GM19324 (cell line): ENCODE data around the gene CHST15.

Experiments
- ATAC-seq: cut with Tn5 transposase; IDR thresholded peaks from one replicate; pipeline ENCODE4 v1.9.1; 2021; ENCODE audit warnings: mild to moderate bottlenecking, moderate library complexity; ENCODE audit not compliant: unreplicated experiment, low FRiP score

CHST15 gene

DNA sequence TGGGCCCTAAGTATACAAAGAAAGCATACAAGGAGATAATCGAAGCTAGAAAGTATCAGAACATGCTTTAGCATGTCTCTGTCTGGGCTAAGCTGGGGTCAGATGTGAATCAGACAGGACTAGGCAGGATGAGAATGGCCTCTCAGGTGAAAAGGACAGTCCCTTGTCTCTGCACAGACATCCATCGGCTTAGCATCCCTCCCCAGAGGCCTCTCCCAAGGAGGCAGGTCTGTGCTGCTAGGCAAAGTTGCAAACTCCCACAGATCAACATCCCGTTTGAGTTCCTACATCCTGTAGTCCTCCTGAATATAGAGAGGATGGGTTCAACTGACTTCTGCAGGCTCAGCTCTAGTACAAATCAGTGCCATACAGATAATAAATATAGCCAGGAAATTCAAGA is 24.5 kb downstream of the CHST15 start:
- no peak for ATAC-seq

DNA sequence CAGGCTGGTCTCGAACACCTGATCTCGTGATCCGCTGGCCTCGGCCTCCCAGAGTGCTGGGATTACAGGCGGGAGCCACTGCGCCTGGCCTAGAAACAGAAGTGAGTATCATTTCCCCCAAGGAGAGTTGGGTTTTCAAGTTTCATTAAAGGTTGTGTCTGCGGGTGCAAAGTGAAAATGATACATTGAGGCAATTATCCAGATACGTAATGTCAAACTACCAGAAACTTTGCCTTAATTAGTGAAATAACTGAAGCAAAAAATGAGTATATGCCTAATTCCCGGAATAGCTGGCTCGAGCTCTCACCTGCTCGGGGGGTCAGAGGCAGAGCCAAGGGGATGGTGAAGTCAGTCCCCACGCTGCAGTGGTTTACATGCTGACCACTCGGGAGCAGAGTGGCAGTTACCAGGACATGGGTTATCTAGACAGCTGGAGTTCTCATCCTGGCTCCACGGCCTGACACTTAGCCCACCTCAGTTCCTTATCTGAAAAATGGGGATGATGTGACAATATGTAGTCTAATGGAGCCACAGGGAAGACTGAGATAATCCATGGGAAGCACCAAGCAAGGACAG is 25.5 kb downstream of the CHST15 start:
- ATAC-seq: no peak

DNA sequence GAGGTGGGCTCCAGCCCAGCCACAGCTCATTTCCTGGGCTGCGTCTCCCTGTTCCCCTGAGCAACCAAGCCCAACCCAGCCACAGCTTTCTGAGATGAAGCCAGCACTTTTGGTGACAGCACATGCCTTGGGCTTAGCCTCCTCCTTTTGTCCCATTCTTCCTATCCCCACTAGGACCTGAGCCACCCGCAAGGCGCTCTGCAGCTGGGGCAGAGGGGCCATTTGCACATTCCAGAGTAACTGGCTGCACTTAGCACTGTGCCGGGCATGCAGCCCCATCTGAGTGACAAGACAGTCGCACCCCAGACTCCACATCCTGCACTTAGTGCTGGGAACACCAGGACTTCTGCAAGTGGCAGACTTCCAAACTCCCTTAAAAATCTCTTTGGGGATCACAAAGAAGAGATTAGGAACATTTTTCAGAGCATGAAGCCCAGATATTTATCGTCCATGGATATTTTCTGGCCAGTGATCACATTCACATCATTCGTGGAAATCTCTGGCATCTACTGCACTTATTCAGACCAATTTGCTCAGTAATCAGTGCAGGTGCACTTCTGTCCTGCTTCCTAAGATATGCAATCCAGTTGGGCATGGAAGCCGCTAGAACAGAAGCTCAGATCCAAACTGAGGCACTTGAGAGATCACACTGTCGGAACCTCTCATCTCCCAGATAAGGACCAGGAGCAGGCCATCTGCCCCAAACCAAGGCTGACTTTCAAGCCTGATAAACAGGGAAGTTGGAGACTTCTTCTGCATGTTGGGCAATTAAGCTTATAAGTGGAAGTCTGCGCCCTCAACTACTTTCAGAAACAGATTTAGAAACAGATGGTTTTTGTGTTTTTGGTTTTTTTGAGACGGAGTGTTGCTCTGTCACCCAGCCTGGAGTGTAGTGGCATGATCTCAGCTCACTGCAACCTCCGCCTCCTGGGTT is 26.4 kb downstream of the CHST15 start:
- no peak for ATAC-seq

DNA sequence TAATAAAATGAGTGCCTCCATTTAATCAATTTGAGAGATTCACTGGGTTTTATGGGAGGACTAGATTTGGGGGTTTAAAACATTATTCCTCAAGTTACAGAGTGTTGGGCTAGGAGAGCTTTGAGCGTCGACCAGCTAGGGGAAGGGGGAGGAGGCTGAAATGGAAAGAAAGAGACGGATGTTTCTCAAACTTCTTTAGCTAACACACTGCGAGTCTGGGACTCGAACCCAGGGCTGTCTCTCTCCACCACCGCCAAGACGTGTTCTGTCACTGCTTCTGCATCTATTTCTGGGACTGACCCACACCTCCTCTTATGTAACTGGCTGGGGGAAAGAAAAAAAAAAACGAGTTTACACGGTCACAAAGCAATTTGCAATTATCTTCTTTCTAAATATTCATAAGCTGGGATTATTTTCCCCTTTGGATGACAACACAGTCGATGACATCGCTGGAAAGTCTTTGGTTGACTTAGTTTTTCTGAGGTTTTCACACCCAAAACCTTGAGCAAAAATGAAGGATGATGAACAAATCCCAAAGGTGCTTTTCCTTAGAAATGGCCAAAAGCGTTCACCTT is 27.2 kb downstream of the CHST15 start:
- ATAC-seq: no peak

DNA sequence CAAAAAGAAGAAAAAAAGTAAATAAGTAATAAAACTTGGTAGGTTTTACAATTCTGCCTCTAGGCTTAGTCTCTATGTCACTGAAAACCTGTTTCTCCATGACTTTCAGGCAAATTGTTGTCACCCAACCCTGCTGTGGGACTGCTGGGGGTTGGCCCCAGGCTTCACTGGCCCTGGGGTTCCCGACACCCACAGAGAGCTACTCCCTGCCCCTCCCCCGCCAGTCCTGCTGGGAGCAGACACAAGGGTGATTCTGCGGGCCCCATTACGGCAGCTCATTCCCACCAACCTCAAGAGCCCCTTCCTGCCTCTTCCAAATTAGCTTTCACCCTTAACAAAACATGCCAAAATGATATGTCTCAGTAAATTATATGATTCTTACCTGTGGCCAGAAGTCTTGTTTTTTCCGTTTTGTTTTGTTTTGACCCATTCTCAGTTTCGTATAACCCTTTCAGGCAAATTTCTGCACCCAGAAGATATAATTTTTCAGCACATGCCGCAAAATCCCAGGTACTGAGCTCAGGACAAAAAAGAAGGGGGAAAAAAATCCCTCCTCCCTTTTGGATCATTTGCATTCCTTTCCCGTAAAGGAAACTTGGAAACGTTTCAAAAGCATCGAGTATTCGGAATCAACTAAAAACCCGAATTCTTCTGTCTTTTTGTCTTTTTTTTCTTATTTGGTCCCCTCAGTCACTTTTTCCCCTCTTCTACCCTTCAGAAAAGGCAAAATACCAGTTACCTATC is 27.8 kb downstream of the CHST15 start:
- no peak for ATAC-seq

DNA sequence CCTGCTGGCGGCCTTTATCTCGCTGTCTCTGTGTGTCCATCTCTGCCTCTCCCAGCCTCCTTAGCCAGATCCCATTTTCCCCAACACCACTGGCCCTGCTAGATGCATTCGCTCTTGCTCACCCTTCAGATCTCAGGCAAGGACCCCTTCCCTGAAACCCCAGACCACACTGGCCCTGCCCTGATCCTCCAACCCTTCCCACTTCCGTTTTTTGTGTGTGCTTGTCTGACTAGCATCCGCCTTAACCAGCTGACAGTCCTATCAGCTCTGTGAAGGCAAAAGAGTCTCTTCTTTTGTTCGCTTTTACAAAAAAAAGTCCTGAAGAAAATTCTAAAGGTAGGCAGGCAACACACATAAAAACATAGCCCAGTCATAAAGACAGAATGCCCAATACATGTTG is 28.7 kb downstream of the CHST15 start:
- no peak for ATAC-seq

DNA sequence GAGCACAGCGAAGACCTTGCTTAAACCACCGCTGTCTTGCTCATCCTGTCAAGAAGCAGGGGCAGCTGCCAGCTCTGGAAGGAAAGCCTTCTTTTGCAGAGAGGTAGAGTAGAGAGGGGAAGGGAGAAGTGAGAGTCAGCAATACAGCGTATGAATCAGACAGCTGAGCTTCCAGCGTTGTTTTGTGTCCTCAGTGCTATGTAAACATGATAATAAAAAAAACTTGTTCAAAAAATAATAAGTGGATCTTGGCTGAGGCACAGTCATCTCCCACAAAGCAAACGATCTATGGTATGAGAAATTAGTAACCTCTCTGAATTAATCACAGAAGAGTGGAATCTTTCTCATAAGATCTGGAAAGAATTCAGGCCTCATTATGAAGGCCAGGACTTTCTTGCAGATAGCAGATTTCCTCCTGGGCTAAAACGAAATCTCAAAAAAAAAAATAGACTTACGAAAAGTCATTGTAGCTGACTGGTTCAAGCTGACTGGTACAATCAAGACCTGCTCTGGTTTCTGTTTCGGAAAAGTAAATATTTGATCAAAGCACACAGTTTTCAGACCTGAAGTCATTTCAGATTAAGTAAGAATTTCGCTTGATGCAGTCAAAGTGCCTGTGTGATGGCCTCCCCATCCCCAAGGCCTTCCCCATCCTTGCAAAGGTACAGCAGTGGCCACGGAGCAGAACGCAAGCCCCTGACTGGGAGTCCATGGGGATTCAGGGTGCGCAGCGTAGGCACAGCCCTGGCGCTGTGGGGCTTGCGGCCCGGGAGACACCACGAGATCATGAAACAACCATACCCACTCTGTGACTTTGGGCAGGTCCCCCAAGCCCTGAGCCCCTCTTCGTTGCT is 29.4 kb downstream of the CHST15 start:
- peak; percentile 49 for ATAC-seq

DNA sequence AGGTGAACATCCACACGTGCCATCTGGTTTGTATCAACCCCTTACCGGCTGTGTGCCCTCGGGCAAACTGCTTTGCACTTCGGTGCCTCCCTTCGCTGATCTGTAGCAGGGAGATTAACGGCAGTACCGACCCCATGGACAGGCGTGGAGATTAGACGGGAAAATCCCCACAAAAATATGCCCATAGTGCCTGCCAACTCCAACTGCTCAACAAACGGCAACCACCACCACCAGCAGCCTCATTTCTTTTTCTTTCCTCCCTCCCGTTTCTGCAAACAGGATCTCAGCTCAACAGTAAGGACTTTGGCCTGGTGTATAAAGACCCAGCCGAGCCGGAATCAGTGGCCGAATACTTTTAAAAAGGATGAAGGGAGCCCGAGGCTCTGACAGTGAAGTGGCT is 31.0 kb downstream of the CHST15 start:
- ATAC-seq: no peak

DNA sequence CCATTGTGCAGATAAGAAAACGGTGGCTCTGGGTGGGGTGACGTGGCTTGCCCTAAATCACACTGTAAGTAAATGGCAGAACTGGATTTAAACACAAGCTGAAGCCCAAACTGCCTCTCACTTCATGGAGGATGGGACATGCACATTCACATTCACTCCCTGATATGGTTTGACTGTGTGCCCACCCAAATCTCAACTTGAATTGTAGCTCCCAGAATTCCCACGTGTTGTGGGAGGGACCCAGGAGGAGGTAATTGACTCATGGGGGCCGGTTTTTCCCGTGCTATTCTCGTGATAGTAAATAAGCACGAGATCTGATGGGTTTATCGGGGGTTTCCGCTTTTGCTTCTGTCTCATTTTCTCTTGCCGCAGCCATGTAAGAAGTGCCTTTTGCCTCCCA is 32.4 kb downstream of the CHST15 start:
- ATAC-seq: no peak

DNA sequence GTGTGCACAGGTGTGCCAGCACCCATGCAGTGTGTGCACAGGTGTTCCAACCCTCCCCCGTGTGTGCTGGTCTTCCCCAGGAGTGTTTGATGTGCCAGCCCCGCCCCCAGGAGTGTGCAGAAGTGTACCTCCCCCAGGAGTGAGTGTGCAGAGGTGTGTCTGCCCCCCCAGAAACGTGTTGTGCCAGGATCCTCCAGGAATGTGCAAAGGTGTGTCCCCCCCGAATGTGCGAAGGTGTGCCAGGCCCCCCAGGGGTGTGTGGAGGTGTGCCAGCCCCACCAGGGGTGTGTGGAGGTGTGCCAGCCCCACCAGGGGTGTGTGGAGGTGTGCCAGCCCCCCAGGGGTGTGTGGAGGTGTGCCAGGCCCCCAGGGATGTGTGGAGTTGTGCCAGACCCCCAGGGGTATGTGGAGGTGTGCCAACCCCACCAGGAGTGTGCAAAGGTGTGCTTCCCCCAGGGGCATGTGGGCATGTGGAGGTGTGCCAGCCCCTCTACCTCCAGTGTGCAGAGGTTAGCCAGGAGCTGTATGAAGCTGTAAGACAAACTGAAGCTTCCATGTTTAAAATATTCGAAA is 33.2 kb downstream of the CHST15 start:
- ATAC-seq: no peak

DNA sequence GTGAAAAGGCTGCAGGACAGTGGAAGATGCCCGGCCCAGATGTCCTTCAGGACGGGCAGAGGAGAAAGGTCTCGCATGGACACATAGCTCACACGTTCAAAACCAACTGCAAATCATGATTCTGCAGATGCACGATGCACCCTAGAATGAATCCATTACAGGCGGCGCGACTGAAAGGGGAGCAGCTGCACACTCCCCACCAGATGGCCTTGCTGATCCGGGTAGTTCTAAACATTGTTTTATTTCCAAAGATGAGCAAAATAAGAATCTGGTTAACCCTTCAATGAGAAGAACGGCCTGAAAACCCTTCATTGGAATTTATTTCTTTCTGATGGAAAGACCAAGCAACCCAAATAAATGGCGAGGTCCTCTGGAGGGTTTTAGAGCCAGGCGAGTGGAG is 33.8 kb downstream of the CHST15 start:
- ATAC-seq: no peak

DNA sequence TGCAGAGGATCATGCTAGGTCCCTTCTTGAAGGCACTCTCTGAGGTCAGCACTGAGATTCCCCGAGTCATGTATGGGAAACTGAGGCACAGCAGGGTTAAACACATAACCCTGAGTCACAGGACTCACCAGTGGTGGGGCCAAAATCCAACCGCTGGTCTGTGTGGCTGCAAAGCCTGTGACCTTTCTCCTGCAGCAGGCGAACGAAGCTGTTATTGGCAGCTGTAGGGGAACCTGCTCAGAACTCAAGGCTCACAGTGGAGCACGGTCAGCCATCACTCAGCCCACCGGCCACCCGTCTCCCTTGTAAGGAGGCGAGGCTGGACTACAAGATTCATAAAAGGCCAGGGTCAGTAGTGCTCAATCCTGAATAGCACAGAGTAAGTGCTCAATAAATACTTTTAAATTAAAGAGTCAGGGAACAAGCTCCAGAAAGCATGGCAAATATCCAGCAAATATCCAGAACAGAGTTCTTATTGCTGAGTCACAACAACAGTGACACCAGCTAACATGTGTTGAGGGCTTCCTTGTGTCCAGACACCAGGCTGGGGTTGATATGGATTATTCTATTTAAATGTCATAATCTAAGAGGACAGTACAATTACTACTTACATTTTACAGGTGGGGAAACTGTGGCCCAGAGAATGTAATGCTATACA is 34.9 kb downstream of the CHST15 start:
- no peak for ATAC-seq

DNA sequence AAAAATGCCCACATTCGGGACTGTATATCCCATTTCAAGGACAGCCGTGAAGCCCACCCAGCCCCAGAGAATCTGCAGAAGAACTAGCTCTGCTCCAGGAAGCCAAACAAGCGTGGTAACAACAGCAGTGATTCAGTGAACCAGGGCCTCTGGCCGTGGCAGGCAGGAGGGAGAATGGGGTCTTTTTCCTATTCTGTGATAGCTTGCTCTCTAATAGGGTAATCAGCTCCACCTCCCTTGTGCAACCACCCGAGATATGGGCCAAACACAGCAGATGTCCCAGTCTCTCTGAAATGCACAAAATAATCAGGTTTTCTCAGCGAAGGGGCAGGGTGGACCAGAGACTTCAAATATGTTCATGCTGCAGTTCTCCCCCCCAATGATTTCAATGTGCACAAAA is 35.8 kb downstream of the CHST15 start:
- no peak for ATAC-seq

DNA sequence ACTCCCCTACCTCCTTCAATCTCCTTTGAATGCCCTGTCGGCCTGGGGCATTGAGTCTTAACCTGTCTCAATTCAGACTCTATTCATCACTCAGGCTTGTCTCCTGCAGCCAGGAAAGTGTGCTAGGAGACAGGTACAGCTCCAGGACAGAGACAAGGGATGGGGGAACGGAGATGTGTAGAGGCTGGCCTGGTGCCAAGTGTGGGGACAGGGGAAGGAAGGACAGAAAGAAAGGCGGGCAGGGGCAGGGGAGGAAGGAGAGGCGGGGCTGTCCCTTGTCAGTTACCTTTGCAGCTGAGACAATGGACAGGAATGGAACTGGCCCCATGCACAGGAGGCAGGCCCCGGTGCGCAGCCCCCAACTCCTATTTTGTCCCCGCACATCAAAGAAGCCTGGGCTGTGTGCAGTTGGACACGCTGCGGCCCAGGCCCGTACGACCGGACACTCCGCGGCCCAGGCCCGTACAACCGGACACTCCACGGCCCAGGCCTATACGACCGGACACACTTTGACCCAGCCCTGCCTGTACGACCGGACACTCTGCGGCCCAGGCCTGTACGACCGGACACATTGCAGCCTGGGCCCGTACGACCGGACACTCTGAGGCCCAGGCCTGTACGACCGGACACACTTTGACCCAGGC is 36.9 kb downstream of the CHST15 start:
- no peak for ATAC-seq

DNA sequence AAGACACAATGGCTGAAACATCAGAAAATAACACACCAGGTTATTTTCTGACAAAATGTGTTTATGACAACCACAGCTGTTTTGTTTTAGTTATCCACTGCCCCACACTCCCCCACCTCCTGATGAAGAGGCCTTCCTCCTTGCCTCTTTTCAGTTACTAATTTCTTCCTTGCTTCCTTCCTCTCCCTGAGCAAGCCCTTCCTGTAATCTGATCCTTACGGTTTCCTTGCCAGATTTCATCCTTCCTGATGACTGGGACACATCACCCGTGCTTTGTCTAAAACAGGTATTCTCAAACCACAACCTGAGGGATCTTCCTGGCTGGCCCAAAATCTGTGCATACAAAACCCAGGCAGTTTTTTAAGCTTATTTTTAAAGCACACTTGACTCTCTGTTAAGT is 39.4 kb downstream of the CHST15 start:
- no peak for ATAC-seq

DNA sequence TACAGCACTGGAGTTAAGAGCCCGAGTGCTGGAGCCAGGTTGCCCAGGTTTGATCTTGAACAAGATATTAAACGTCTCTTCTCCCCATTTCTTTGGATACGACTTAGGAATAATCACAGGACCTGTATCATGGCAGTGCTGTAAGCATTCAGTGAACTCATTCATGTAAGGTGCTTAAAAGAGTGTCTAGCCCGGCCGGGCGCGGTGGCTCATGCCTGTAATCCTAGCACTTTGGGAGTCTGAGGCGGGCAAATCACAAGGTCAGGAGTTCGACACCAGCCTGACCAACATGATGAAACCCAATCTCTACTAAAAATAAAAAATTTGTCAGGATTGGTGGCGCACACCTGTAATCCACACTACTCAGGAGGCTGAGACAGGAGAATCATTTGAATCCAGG is 40.8 kb downstream of the CHST15 start:
- no peak for ATAC-seq

DNA sequence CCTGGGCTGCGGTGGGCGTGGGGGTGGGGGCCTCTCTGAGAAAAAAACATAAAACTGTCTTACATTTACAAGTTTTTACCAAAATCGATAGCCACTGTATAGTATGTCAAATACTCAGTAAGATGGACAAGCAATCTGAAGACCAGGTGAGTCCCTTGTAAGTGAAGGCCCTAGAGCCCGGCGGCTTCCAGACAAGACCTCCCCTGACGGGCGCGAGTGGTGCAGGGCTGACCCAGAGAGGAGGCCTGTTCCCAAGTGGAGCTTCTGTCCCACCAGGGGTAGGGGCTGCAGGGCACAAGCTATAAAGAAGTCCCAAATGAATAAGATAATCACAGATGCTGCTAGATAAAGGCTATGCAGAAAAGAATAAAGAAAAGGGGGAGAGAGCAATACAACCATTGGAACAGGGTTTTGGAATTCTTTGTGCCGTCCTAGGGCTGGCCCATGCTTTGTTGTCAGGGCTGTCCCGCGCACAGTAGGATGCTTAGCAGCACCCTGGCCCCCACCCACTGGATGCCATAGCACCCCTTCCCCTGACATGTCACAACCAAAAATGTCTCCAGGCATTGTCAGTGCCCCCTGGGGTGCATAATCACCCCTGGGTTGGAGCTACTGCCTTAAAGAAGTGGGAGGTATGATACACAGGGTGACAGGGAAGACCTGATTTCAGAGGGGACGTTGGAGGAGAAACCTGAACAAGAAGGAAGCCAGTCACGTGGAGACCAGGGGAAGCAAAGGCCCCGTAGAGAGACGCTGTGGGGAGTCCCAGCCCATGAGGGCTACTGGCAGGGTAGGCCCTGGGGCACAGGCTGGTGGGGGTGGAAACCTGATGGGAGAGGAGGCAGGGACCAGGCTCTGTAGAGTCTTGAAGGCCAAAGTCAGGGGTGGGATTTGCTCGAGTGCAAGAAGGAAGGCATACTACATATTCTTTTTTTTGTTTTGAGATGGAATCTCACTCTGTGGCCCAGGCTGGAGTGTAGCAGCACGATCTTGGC is 43.1 kb downstream of the CHST15 start:
- ATAC-seq: no peak

DNA sequence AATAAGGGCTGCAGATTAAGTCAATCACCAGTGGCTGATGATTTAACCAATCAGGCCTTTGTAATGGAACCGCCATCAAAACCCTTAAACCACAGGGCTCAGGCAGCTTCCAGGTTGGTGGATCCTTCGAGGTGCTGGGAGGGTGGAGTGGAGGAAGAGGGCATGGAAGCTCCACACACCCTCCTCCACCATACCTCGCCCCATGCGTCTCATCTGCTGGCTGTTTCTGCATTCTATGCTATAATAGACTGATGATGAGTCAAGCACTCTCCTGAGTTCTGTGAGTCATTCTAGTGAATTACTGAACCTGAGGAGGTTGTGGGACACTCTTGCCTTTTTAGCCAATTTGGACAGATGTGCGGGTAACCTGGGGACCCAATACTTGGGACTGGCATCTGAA is 43.9 kb downstream of the CHST15 start:
- no peak for ATAC-seq
